GM12878 (cell line): Measurements from ENCODE around the gene ARSJ. TPM values are rescaled to one million over a fixed set of nuclear protein-coding genes. Genes with fewer than 3 reads are reported as not detected.

Experiments used
- ATAC-seq: fragments of 200-7000 bp; cut with Tn5 transposase; 3 replicates; pipeline ENCODE4 v1.9.1; 2020; ENCODE audit warnings: mild to moderate bottlenecking, moderate library complexity
- BruUV-seq: library from RNA; stranded (reverse); fragments of 400-500 nt; replicated peaks from 2 replicates; lab custom pipeline; 2021; lab: Mats Ljungman, UMichigan
- CTCF ChIA-PET: fragments of 300-600 bp; sonication (Branson Sonifier 250); formaldehyde crosslinking; extraction: SDS; loops from one replicate; lab custom pipeline; 2021; ENCODE audit warnings: inconsistent platforms; lab: Yijun Ruan, JAX
- POLR2A ChIA-PET: fragments of 350-600 bp; formaldehyde crosslinking; extraction: SDS; loops from one replicate; lab custom pipeline; 2021; ENCODE audit warnings: inconsistent platforms; lab: Charles Lee
- RAD21 ChIA-PET: fragments of 300-600 bp; sonication (Branson Sonifier 250); formaldehyde crosslinking; loops from one replicate; lab custom pipeline; 2023; ENCODE audit warnings: antibody characterized with exemption; ENCODE audit not compliant: unreplicated experiment; lab: Charles Lee
- SMC1A ChIA-PET: fragments of 300-600 bp; sonication (Branson Sonifier 250); formaldehyde crosslinking; loops from one replicate; lab custom pipeline; 2023; ENCODE audit not compliant: unreplicated experiment, uncharacterized antibody; lab: Charles Lee
- DNase-seq: peaks from one replicate; pipeline ENCODE4 v3.0.0-alpha.2; 2011; ENCODE audit warnings: low read depth, low spot score
- FAIRE-seq: peaks from 3 replicates; lab custom pipeline; 2011; peaks lifted over from hg19 to GRCh38; lab: Jason Lieb, UNC
- H2AFZ ChIP-seq: 2 replicates; pipeline ENCODE4 v1.6.0; 2011; ENCODE audit warnings: low read depth, low read length, control low read depth; ENCODE audit not compliant: control insufficient read depth
- H3K27ac ChIP-seq: 2 replicates; pipeline ENCODE4 v1.5.1; 2011; ENCODE audit warnings: control low read depth; ENCODE audit not compliant: control insufficient read depth, insufficient read depth
- H3K27me3 ChIP-seq, 2 experiments: replicated peaks in 1 of 2; 2 replicates each; pipeline versions ENCODE4 v1.6.0 to v1.6.1; 2011; ENCODE audit warnings: low read length in 1 of 2; ENCODE audit not compliant: control insufficient read depth in 2 of 2, insufficient read depth in 2 of 2
- H3K36me3 ChIP-seq, 2 experiments: 2 replicates each; pipeline ENCODE4 v1.5.1; 2011; ENCODE audit warnings: low read length in 1 of 2; ENCODE audit not compliant: control insufficient read depth in 2 of 2, insufficient read depth in 2 of 2
- H3K4me1 ChIP-seq: 2 replicates; pipeline ENCODE4 v1.6.1; 2011; ENCODE audit warnings: mild to moderate bottlenecking, low read length, moderate library complexity, mixed read lengths; ENCODE audit not compliant: control insufficient read depth, insufficient read depth
- H3K4me2 ChIP-seq: 2 replicates; pipeline ENCODE4 v1.6.0; 2011; ENCODE audit warnings: control low read depth; ENCODE audit not compliant: control insufficient read depth, insufficient read depth
- H3K4me3 ChIP-seq: fragments of 200-600 bp; sonication (generic); 2 replicates; pipeline ENCODE4 v1.5.1; 2016
- H3K79me2 ChIP-seq: 2 replicates; pipeline ENCODE4 v1.6.0; 2011; ENCODE audit warnings: low read length; ENCODE audit not compliant: control insufficient read depth, insufficient read depth
- H3K9ac ChIP-seq: 2 replicates; pipeline ENCODE4 v1.8.0; 2011; ENCODE audit warnings: low read length, control low read depth, mixed read lengths; ENCODE audit not compliant: control insufficient read depth, insufficient read depth
- H3K9me3 ChIP-seq: replicated peaks from 3 replicates; pipeline ENCODE4 v1.5.1; 2011; ENCODE audit warnings: mild to moderate bottlenecking, low read length; ENCODE audit not compliant: control insufficient read depth, insufficient read depth
- H4K20me1 ChIP-seq: 2 replicates; pipeline ENCODE4 v1.6.0; 2011; ENCODE audit not compliant: control insufficient read depth, insufficient read depth
- RCOR1 ChIP-seq: conservative IDR thresholded peaks from 2 replicates; pipeline ENCODE4 v1.6.1; 2012; ENCODE audit warnings: low read depth, low read length, improper control_type of control experiment
- USF1 ChIP-seq: IDR thresholded peaks from 2 replicates; pipeline ENCODE4 v1.6.1; 2011; ENCODE audit warnings: borderline replicate concordance, low read depth, mild to moderate bottlenecking, moderate library complexity, mixed read lengths, low read length; ENCODE audit not compliant: insufficient read depth; ENCODE audit errors: extremely low read length
- ZBTB40 ChIP-seq: fragments of 450-650 bp; IDR thresholded peaks from 2 replicates; pipeline ENCODE4 v1.6.1; 2016; ENCODE audit warnings: mild to moderate bottlenecking, moderate library complexity, borderline replicate concordance
- WGBS: methylation state at CpG from one replicate; pipeline ENCODE4 v1.1.6; 2016; ENCODE audit warnings: low lambda C conversion rate; ENCODE audit not compliant: insufficient replicate concordance, insufficient coverage; ENCODE audit errors: missing lambda C conversion rate; 5-methylcytosine and 5-hydroxymethylcytosine counted together
- in situ Hi-C: fragments of 300-500 bp; cut with MboI; formaldehyde crosslinking; loops from 9 replicates; pipeline ENCODE4 v1.14.3; 2018; ENCODE audit warnings: mixed read lengths
- intact Hi-C: fragments of 100-400 bp; cut with micrococcal nuclease; formaldehyde crosslinking; loops from one replicate; pipeline ENCODE4 v1.14.2; 2022; ENCODE audit not compliant: unreplicated experiment
- polyA plus RNA-seq, 11 experiments: library from polyadenylated mRNA; depleted of rRNA in 4 of 11; unstranded in 6 of 11; stranded (reverse) in 5 of 11; fragments of >200 nt; fragmentation: Nextera tagmentation in 4 of 11; fragmentation: Illumina TruSeq in 1 of 11; extraction: Ambion mirVana in 4 of 11; extraction: Trizol in 1 of 11; gene quantifications; 1 replicate in 1 of 11; 2 replicates in 10 of 11; pipeline versions ENCODE4 v1.2.1 to v1.2.3, GENCODE V29; 2011 to 2016; ENCODE audit warnings: inconsistent platforms in 2 of 11, missing spikeins in 2 of 11, low read depth in 1 of 11
- total RNA-seq, 4 experiments: library from RNA; depleted of rRNA in 3 of 4; stranded (reverse); fragments of >200 nt in 3 of 4; fragmentation: Illumina TruSeq in 1 of 4; extraction: Trizol in 1 of 4; gene quantifications; 2 replicates each; pipeline versions ENCODE4 v1.2.1 to v1.2.3, GENCODE V29; 2013 to 2021

Gene ARSJ
- total and polyA plus RNA-seq, 10 of the 15 experiments (the other 5 are each of a cell fraction or from before 2014, with no cell fraction given), result under 0.01 to 0.19 (median 0.04) TPM; not detected in 5

GRCh38 chr4:113950207-113950606 lies 29.2 kb downstream of the ARSJ start (continued):
- TF ChIP-seq ZBTB40, result no peak
- TF ChIP-seq RCOR1, result no peak

- Histone ChIP-seq H3K9me3 (no peaks in the 10 kb centered on the region), H3K9ac (no peak overlapping the region), H3K27me3 (no peaks in the 10 kb centered on the region), H4K20me1 (no peaks in the 10 kb centered on the region), H3K4me1 (no peaks in the 10 kb centered on the region), H3K4me2 (no peak overlapping the region), H3K36me3 (no peaks in the 10 kb centered on the region), H3K4me3 (no peak overlapping the region), H3K27ac (no peak overlapping the region), H3K79me2 (no peaks in the 10 kb centered on the region), H2AFZ (no peak overlapping the region)
- in situ Hi-C loops (no loop called here), intact Hi-C loops (no loop called here)
- RAD21 ChIA-PET, result interaction anchor here (0.6 kb wide), 2 partner anchors 30 to 172 kb away, joined by 3 read pairs; no protein-coding TSS in a partner anchor
- FAIRE-seq (no peak), ATAC-seq (no peak), DNase-seq (no peak)
- BruUV-seq, result no TSS peak
- CTCF ChIA-PET, result interaction anchor here (1.7 to 2.2 kb wide), 3 partner anchors 9 to 124 kb away, joined by 4 to 10 read pairs (median 7); no protein-coding TSS in a partner anchor
- POLR2A ChIA-PET, result no interaction called here
- SMC1A ChIA-PET, result interaction anchor here (1.5 to 10.8 kb wide), 3 partner anchors 68 to 553 kb away, joined by 4 to 145 read pairs (median 5); no protein-coding TSS in a partner anchor
- no peak for TF ChIP-seq USF1
- 19% methylated on average over 1 of the region's 1 CpG for WGBS
Observed at GRCh38 chr4:113947484-113947883, 32.0 kb downstream of the ARSJ start.
